IMR-90 (cell line): Measurements from ENCODE around the gene RNF175.
"Not testable (repeated sequence)": the region's sequence is repeated elsewhere in the genome, so short reads cannot be mapped to it uniquely, and the experiment has no call there.

Source experiments
- BHLHE40 ChIP-seq: fragments of 150-350 bp; IDR thresholded peaks from 2 replicates; pipeline ENCODE4 v1.6.1; 2016; ENCODE audit warnings: mild to moderate bottlenecking, low read depth, low read length
- CEBPB ChIP-seq: IDR thresholded peaks from 2 replicates; pipeline ENCODE4 v1.6.1; 2012; ENCODE audit warnings: low read depth, low read length, improper control_type of control experiment
- CHD1 ChIP-seq: IDR thresholded peaks from 2 replicates; pipeline ENCODE4 v1.6.1; 2012; ENCODE audit warnings: low read depth, low read length, improper control_type of control experiment
- MXI1 ChIP-seq: IDR thresholded peaks from 2 replicates; pipeline ENCODE4 v1.6.1; 2012; ENCODE audit warnings: low read depth, mild to moderate bottlenecking, low read length, moderate library complexity, borderline replicate concordance
- NFE2L2 ChIP-seq: fragments of 150-350 bp; IDR thresholded peaks from 2 replicates; pipeline ENCODE4 v1.6.1; 2016; ENCODE audit warnings: low read depth, mild to moderate bottlenecking, low read length
- POLR2A ChIP-seq: IDR thresholded peaks from 2 replicates; pipeline ENCODE4 v1.6.1; 2012; ENCODE audit warnings: mild to moderate bottlenecking, low read depth, low read length
- SMC3 ChIP-seq: fragments of 150-350 bp; IDR thresholded peaks from 2 replicates; pipeline ENCODE4 v1.6.1; 2016; ENCODE audit warnings: low read depth, mild to moderate bottlenecking, antibody characterized with exemption, low read length, moderate library complexity
- TF ChIP-seq, protein P1 (sequence below): conservative IDR thresholded peaks from 2 replicates; pipeline ENCODE4 v1.5.1; 2012; ENCODE audit warnings: mild to moderate bottlenecking, low read depth, low read length, improper control_type of control experiment

DNA sequence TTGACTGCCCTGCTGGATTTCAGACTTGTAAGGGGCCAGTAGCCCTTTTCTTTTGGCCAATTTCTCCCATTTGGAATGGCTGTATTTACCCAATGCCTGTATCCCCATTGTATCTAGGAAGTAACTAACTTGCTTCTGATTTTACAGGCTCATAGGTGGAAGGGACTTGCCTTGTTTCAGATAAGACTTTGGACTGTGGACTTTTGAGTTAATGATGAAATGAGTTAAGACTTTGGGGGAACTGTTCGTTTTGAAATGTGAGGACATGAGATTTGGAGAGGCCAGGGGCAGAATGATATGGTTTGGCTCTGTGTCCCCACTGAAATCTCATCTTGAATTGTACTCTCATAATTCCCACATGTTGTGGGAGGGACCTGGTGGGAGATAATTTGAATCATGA, 93.3 kb downstream of the RNF175 start:
- TF ChIP-seq, protein P1, sequence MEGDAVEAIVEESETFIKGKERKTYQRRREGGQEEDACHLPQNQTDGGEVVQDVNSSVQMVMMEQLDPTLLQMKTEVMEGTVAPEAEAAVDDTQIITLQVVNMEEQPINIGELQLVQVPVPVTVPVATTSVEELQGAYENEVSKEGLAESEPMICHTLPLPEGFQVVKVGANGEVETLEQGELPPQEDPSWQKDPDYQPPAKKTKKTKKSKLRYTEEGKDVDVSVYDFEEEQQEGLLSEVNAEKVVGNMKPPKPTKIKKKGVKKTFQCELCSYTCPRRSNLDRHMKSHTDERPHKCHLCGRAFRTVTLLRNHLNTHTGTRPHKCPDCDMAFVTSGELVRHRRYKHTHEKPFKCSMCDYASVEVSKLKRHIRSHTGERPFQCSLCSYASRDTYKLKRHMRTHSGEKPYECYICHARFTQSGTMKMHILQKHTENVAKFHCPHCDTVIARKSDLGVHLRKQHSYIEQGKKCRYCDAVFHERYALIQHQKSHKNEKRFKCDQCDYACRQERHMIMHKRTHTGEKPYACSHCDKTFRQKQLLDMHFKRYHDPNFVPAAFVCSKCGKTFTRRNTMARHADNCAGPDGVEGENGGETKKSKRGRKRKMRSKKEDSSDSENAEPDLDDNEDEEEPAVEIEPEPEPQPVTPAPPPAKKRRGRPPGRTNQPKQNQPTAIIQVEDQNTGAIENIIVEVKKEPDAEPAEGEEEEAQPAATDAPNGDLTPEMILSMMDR = not testable (repeated sequence)
- not testable (repeated sequence) for TF ChIP-seq POLR2A, MXI1, CHD1, NFE2L2, SMC3, BHLHE40, CEBPB
